Breast epithelium (tissue), 3 donors: Measurements from ENCODE around the gene LPAR3.

Experiments used
- CTCF ChIP-seq, 3 donors: fragments of 450-650 bp; IDR thresholded peaks; one replicate each; pipeline ENCODE4 v1.5.1; 2016 to 2017; ENCODE audit warnings: antibody characterized with exemption in 3 of 3, mild to moderate bottlenecking in 3 of 3, moderate library complexity in 3 of 3
- POLR2A ChIP-seq: fragments of 450-650 bp; IDR thresholded peaks from one replicate; pipeline ENCODE4 v1.6.1; 2016; ENCODE audit warnings: antibody characterized with exemption, mild to moderate bottlenecking, moderate library complexity

GRCh38 chr1:84835169-84835568, 57.8 kb downstream of the LPAR3 start:
- TF ChIP-seq CTCF (IDR thresholded peaks at IDR 0.05) = no peak
- no peak for TF ChIP-seq POLR2A
